Measurements from ENCODE around the gene C1GALT1C1. TPM values are rescaled to one million over a fixed set of nuclear protein-coding genes. Genes with fewer than 3 reads are reported as not detected.
"Not testable (repeated sequence)": the region's sequence is repeated elsewhere in the genome, so short reads cannot be mapped to it uniquely, and the experiment has no call there.

Gene C1GALT1C1
- total RNA-seq, result 10 to 100 TPM; 21.0 to 29.1 TPM
- long read RNA-seq, transcript C1GALT1C1-201 (2 exons, 1,613 nt), result major isoform, 23 of 23 reads
- long read RNA-seq, partial matches to known transcripts, result 0 of 23 reads
- long read RNA-seq, other reads (novel, unspliced or antisense), result 0 of 23 reads

- peak; percentile 94 for DNase-seq
- peak; percentile 99 for ATAC-seq
- intact Hi-C loops (cut with DNase I), result no loop called here
Measured at GRCh38 chrX:120629667-120630537, at the start of gene C1GALT1C1. C1GALT1C1 (minus strand) TSS chrX:120630054; CDS start chrX:120627166, 2,888 bp downstream.

- no peak for ATAC-seq
- intact Hi-C loops (cut with DNase I), result no loop called here
Measured at GRCh38 chrX:120677004-120677652, 47.3 kb upstream of the C1GALT1C1 start.

GRCh38 chrX:120672841-120673530 is 43.1 kb upstream of the C1GALT1C1 start:
- intact Hi-C loops (cut with DNase I), result no loop called here

More at GRCh38 chrX:120677004-120677652, 47.3 kb upstream of the C1GALT1C1 start:
- DNase-seq, result no peak

GRCh38 chrX:120672389-120672788 is 42.5 kb upstream of the C1GALT1C1 start:
- intact Hi-C loops (cut with DNase I), result no loop called here

More at GRCh38 chrX:120672841-120673530, 43.1 kb upstream of the C1GALT1C1 start:
- DNase-seq, result no peak
- ATAC-seq, result no peak

GRCh38 chrX:120671963-120672362 is 42.1 kb upstream of the C1GALT1C1 start:
- intact Hi-C loops (cut with DNase I), result no loop called here
- ATAC-seq, result peak in 1 of 2 donors; percentile 56
- no peak for DNase-seq

More at GRCh38 chrX:120672389-120672788, 42.5 kb upstream of the C1GALT1C1 start:
- peak; percentile 73 to 94 for ATAC-seq
- peak; percentile 67 for DNase-seq

- DNase-seq (no peak), ATAC-seq (no peak)
- intact Hi-C loops (cut with DNase I), result loop anchor here in 1 of 2 donors (10.0 kb wide), 1 partner anchor 164 kb away; no protein-coding TSS in a partner anchor
Measured at GRCh38 chrX:120668357-120668756, 38.5 kb upstream of the C1GALT1C1 start.

- not testable (repeated sequence) for DNase-seq, ATAC-seq
- intact Hi-C loops (cut with DNase I), result loop anchor here in 1 of 2 donors (10.0 kb wide), 1 partner anchor 160 kb away; no protein-coding TSS in a partner anchor
Measured at GRCh38 chrX:120664535-120664934, 34.7 kb upstream of the C1GALT1C1 start.

- DNase-seq, result no peak
- no peak for ATAC-seq
- intact Hi-C loops (cut with DNase I), result loop anchor here in 1 of 2 donors (10.0 kb wide), 1 partner anchor 159 kb away; no protein-coding TSS in a partner anchor
Measured at GRCh38 chrX:120664081-120664480, 34.2 kb upstream of the C1GALT1C1 start.

GRCh38 chrX:120662662-120663061 is 32.8 kb upstream of the C1GALT1C1 start:
- ATAC-seq, result no peak
- intact Hi-C loops (cut with DNase I), result loop anchor here in 1 of 2 donors (10.0 kb wide), 1 partner anchor 158 kb away; no protein-coding TSS in a partner anchor

GRCh38 chrX:120660637-120661036 is 30.8 kb upstream of the C1GALT1C1 start:
- ATAC-seq (no peak), DNase-seq (no peak)
- intact Hi-C loops (cut with DNase I), result loop anchor here in 1 of 2 donors (10.0 kb wide), 1 partner anchor 156 kb away; no protein-coding TSS in a partner anchor

More at GRCh38 chrX:120662662-120663061, 32.8 kb upstream of the C1GALT1C1 start:
- DNase-seq, result no peak

GRCh38 chrX:120653000-120653399 is 23.1 kb upstream of the C1GALT1C1 start:
- no peak for ATAC-seq
- no peak for DNase-seq
- intact Hi-C loops (cut with DNase I), result no loop called here

GRCh38 chrX:120652256-120652655 is 22.4 kb upstream of the C1GALT1C1 start:
- DNase-seq; intact Hi-C loops (cut with DNase I); ATAC-seq: not testable (repeated sequence)

GRCh38 chrX:120647127-120647526 is 17.3 kb upstream of the C1GALT1C1 start:
- no peak for DNase-seq
- ATAC-seq, result no peak
- intact Hi-C loops (cut with DNase I), result no loop called here

- intact Hi-C loops (cut with DNase I), result no loop called here
- DNase-seq (no peak), ATAC-seq (no peak)
Measured at GRCh38 chrX:120642871-120643270, 13.0 kb upstream of the C1GALT1C1 start.

- intact Hi-C loops (cut with DNase I), result no loop called here
- no peak for ATAC-seq
- DNase-seq, result no peak
Measured at GRCh38 chrX:120638619-120639018, 8.8 kb upstream of the C1GALT1C1 start.

- ATAC-seq, result no peak
- DNase-seq, result no peak
- intact Hi-C loops (cut with DNase I), result no loop called here
Measured at GRCh38 chrX:120625371-120625770, 4.5 kb downstream of the C1GALT1C1 start.

GRCh38 chrX:120617996-120618630 is 11.7 kb downstream of the C1GALT1C1 start:
- ATAC-seq (no peak), DNase-seq (no peak)
- intact Hi-C loops (cut with DNase I), result no loop called here

- intact Hi-C loops (cut with DNase I), result no loop called here
- ATAC-seq (no peak), DNase-seq (no peak)
Measured at GRCh38 chrX:120614816-120615215, 15.0 kb downstream of the C1GALT1C1 start.
